ENCODE data around the gene TMC7. TPM values are rescaled to one million over a fixed set of nuclear protein-coding genes. Genes with fewer than 3 reads are reported as not detected.

TMC7 gene
- total and polyA plus RNA-seq, 2 of the 13 experiments (the other 11 are each of a cell fraction or from before 2014, with no cell fraction given) = 1.2 to 5.1 TPM

DNA sequence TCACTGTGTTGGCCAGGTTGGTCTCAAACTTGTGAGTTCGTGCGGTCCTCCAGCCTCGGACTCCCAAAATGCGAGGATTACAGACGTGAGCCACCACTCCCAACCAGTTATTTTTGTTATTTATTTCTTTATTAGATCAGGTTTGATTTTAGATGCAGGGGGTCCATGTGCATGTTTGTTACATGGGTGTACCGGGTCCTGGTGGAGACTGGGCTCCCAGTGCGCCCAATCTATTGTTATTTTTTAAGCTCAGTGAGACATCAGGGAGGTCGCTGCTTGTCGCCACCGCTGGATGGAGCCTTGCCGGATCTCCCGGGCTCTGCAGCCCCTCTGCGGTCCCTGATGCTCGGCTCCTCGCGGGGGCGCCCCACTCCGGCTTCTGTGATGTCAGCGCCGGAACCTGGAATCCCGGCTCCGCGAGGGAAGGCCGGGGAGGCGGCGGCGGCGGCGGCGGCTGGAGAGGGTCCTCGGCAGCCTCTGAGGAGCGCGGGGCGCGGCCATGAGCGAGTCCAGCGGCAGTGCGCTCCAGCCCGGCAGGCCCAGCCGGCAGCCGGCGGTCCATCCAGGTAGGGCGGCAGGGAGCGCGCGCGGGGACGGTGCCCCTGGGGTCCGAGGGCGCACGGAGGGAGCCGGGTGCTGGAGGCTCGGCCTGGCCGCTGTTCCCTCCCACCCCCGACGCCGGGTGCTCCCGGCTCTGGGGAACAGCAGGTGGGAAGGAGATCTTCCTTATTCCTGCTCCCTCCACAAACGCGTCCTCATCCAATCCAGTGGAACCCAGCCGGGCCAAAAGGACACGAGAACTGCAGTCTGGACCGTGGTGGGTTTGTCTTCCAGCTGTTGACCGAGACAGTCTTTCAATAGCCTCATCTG, at the start of gene TMC7 (continued):
- no peak for TF ChIP-seq PRPF4 (IDR thresholded peaks at IDR 0.05; ENCODE audit: low read depth, low read length, poor library complexity, severe bottlenecking)
- TF ChIP-seq EP300 (IDR thresholded peaks at IDR 0.05; ENCODE audit: low read depth in 2 of 2, low read length in 2 of 2) = no peak
- no peak; the same call in 1 of the 2 replicates for TF ChIP-seq EP300 (CRISPR knock-in tag; IDR thresholded peaks at IDR 0.05; ENCODE audit: borderline replicate concordance)
- no peak for TF ChIP-seq SOX6 (IDR thresholded peaks at IDR 0.05)
- TF ChIP-seq SOX6 (CRISPR knock-in tag; IDR thresholded peaks at IDR 0.05) = peak; percentile 88
- peak; percentile 92; the same call in 1 of the 2 replicates for TF ChIP-seq IRX3 (CRISPR knock-in tag; IDR thresholded peaks at IDR 0.05; ENCODE audit: borderline replicate concordance, low read depth)
- TF ChIP-seq FUBP1 (CRISPR knock-in tag; IDR thresholded peaks at IDR 0.05; ENCODE audit: borderline replicate concordance) = no peak
- no peak for TF ChIP-seq ZNF432 (CRISPR knock-in tag; IDR thresholded peaks at IDR 0.05; ENCODE audit: borderline replicate concordance)
- peak; percentile 77 for TF ChIP-seq RBM39 (IDR thresholded peaks at IDR 0.05; ENCODE audit: low read depth, low read length, poor library complexity, severe bottlenecking)
- TF ChIP-seq ZNF687 (CRISPR knock-in tag; IDR thresholded peaks at IDR 0.05) = peak; percentile 96
- no peak for TF ChIP-seq CREB3 (CRISPR knock-in tag; IDR thresholded peaks at IDR 0.05)
- peak; percentile 76; the same call in 1 of the 2 replicates for TF ChIP-seq SRY (CRISPR knock-in tag; IDR thresholded peaks at IDR 0.05)
- peak; percentile 59; the same call in 1 of the 2 replicates for TF ChIP-seq PHF21A (CRISPR knock-in tag; IDR thresholded peaks at IDR 0.05)
- peak; percentile 92 for TF ChIP-seq SPEN (CRISPR knock-in tag; IDR thresholded peaks at IDR 0.05; ENCODE audit: low read depth)
- peak; percentile 92 for TF ChIP-seq ELF3 (CRISPR knock-in tag; IDR thresholded peaks at IDR 0.05)
- no peak for TF ChIP-seq SNRNP70 (IDR thresholded peaks at IDR 0.05; ENCODE audit: low read depth, low read length)
- no peak for TF ChIP-seq ZNF644 (CRISPR knock-in tag; IDR thresholded peaks at IDR 0.05; ENCODE audit: low read depth)
- peak; percentile 74; the same call in 1 of the 2 replicates for TF ChIP-seq ZNF740 (CRISPR knock-in tag; IDR thresholded peaks at IDR 0.05)
- TF ChIP-seq DNMT3B (CRISPR knock-in tag; conservative IDR thresholded peaks at IDR 0.05) = peak; percentile 17; the same call in 1 of the 2 replicates
- no peak for TF ChIP-seq ZBTB42 (CRISPR knock-in tag; IDR thresholded peaks at IDR 0.05)
- TF ChIP-seq SKI (IDR thresholded peaks at IDR 0.05; ENCODE audit: partially characterized antibody) = peak; percentile 88
- TF ChIP-seq FOXA1 (IDR thresholded peaks at IDR 0.05) = no peak
- no peak; the same call in none of the 2 replicates for TF ChIP-seq FOXA1 (CRISPR knock-in tag; IDR thresholded peaks at IDR 0.05)
